ENCODE measurements around the gene IGF2BP2.

IGF2BP2 gene

DNA sequence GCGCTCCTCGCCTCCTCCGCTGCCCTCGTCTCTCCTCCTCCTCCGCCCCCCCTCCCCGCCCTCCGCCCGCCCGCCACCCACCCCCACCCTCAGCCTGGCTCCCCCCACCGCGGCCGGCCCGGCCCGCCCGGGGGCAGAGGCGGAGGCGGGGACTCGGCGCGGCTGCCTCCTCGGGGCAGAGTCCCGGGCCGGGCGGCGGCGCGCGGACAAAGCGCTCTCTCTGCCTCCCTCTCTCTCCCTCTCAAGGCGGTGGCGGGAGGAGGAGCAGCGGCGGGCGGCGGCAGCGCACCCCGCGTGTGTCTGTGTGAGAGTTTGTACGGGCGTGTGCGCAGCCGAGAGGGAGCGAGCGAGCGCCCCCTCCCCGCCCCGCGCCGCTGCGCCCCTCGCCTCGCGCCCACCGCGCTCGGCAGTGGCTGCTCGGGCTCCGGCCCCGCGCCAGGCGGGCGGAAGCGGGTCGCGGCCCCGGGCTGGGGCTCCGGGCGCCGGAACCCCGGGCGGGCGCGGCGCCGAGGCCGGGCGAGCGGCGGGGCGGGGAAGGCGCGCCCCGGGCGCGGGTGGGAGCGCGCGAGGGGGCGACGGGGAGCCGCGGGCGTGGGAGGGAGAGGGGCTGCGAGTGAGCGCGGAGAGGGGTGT, at the start of gene IGF2BP2:
IGF2BP2 (minus strand) TSS at position 37 of the 633 bp plus-strand sequence. CDS start 82 bp downstream, outside the sequence.
- peak within 1 kb of the TSS; percentile 97 for H3K4me3 Mint-ChIP-seq

GRCh38 chr3:185874119-185874518, 49.3 kb upstream of the IGF2BP2 start:
- peaks cover 11% of the 10 kb centered on the region for H3K27me3 Mint-ChIP-seq (ENCODE audit: low read depth, poor library complexity)
- no peaks in the 10 kb centered on the region for H3K36me3 Mint-ChIP-seq (ENCODE audit: low read depth)
- no peaks in the 10 kb centered on the region for H3K9me3 Mint-ChIP-seq
- TF ChIP-seq, protein P1, sequence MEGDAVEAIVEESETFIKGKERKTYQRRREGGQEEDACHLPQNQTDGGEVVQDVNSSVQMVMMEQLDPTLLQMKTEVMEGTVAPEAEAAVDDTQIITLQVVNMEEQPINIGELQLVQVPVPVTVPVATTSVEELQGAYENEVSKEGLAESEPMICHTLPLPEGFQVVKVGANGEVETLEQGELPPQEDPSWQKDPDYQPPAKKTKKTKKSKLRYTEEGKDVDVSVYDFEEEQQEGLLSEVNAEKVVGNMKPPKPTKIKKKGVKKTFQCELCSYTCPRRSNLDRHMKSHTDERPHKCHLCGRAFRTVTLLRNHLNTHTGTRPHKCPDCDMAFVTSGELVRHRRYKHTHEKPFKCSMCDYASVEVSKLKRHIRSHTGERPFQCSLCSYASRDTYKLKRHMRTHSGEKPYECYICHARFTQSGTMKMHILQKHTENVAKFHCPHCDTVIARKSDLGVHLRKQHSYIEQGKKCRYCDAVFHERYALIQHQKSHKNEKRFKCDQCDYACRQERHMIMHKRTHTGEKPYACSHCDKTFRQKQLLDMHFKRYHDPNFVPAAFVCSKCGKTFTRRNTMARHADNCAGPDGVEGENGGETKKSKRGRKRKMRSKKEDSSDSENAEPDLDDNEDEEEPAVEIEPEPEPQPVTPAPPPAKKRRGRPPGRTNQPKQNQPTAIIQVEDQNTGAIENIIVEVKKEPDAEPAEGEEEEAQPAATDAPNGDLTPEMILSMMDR (IDR thresholded peaks at IDR 0.05), result no peak
- no peak overlapping the region for H3K27ac Mint-ChIP-seq
- H3K4me1 Mint-ChIP-seq, result peaks cover 5% of the 10 kb centered on the region
- DNase-seq, result no peak
- no peak overlapping the region for H3K4me3 Mint-ChIP-seq

More for the DNA sequence above, at the start of gene IGF2BP2:
- H3K4me1 Mint-ChIP-seq, result peaks cover 45% of the 10 kb centered on the region
- peaks cover 37% of the 10 kb centered on the region for H3K9me3 Mint-ChIP-seq
- peak; percentile 86 for DNase-seq
- peaks cover 40% of the 10 kb centered on the region for H3K36me3 Mint-ChIP-seq (ENCODE audit: low read depth)
- H3K27me3 Mint-ChIP-seq (ENCODE audit: low read depth, poor library complexity), result no peaks in the 10 kb centered on the region
- peak within 1 kb of the TSS; percentile 100 for H3K27ac Mint-ChIP-seq
- TF ChIP-seq, protein P1 (IDR thresholded peaks at IDR 0.05), result no peak

DNA sequence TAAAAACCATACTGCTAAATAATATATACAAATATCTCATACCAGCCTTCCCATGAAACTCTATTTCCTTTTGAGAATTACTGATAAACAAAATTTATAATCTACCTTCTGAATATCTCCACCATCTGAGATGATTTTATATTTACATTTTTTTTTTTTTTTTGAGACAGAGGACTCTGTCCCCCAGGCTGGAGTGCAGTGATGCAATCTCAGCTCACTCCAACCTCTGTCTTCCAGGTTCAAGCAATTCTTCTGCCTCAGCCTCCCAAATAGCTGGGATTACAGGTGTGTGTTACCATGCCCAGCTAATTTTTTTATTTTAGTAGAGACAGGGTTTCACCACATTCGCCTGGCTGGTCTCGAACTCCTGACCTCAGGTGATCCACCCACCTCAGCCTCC, 42.8 kb upstream of the IGF2BP2 start:
- Mint-ChIP-seq H3K9me3 (no peaks in the 10 kb centered on the region), H3K4me3 (no peak overlapping the region), H3K4me1 (peaks cover 5% of the 10 kb centered on the region), H3K36me3 (ENCODE audit: low read depth) (no peaks in the 10 kb centered on the region), H3K27ac (no peak overlapping the region), H3K27me3 (ENCODE audit: low read depth, poor library complexity) (peaks cover 10% of the 10 kb centered on the region)
- no peak for DNase-seq
- TF ChIP-seq, protein P1 (IDR thresholded peaks at IDR 0.05), result no peak

GRCh38 chr3:185866995-185867394, 42.2 kb upstream of the IGF2BP2 start:
- peaks cover 10% of the 10 kb centered on the region for H3K27me3 Mint-ChIP-seq (ENCODE audit: low read depth, poor library complexity)
- no peaks in the 10 kb centered on the region for H3K36me3 Mint-ChIP-seq (ENCODE audit: low read depth)
- H3K4me3 Mint-ChIP-seq, result no peak overlapping the region
- H3K4me1 Mint-ChIP-seq, result peaks cover 5% of the 10 kb centered on the region
- TF ChIP-seq, protein P1 (IDR thresholded peaks at IDR 0.05), result no peak
- H3K9me3 Mint-ChIP-seq, result no peaks in the 10 kb centered on the region
- no peak overlapping the region for H3K27ac Mint-ChIP-seq
- DNase-seq, result no peak

GRCh38 chr3:185866555-185866954, 41.7 kb upstream of the IGF2BP2 start:
- H3K9me3 Mint-ChIP-seq, result no peaks in the 10 kb centered on the region
- H3K36me3 Mint-ChIP-seq (ENCODE audit: low read depth), result no peaks in the 10 kb centered on the region
- peaks cover 10% of the 10 kb centered on the region for H3K27me3 Mint-ChIP-seq (ENCODE audit: low read depth, poor library complexity)
- H3K4me1 Mint-ChIP-seq, result peaks cover 5% of the 10 kb centered on the region
- H3K4me3 Mint-ChIP-seq, result no peak overlapping the region
- DNase-seq, result no peak
- no peak overlapping the region for H3K27ac Mint-ChIP-seq
- TF ChIP-seq, protein P1 (IDR thresholded peaks at IDR 0.05), result no peak

GRCh38 chr3:185865247-185865646, 40.4 kb upstream of the IGF2BP2 start:
- no peak overlapping the region for H3K4me3 Mint-ChIP-seq
- H3K27me3 Mint-ChIP-seq (ENCODE audit: low read depth, poor library complexity), result peaks cover 10% of the 10 kb centered on the region
- peak overlapping the region; percentile 72 for H3K27ac Mint-ChIP-seq
- no peaks in the 10 kb centered on the region for H3K9me3 Mint-ChIP-seq
- no peaks in the 10 kb centered on the region for H3K36me3 Mint-ChIP-seq (ENCODE audit: low read depth)
- TF ChIP-seq, protein P1 (IDR thresholded peaks at IDR 0.05), result no peak
- DNase-seq, result no peak
- H3K4me1 Mint-ChIP-seq, result peaks cover 5% of the 10 kb centered on the region

All from nephron progenitor cell (in vitro differentiated cells).